Natural killer cell (primary cell): ENCODE measurements around the gene CLPTM1L. TPM values are rescaled to one million over a fixed set of nuclear protein-coding genes. Genes with fewer than 3 reads are reported as not detected.

ENCODE experiments used
- ATAC-seq, 3 donors: fragments of 150-1000 bp in 2 of 3; fragments of 200-7000 bp in 1 of 3; cut with Tn5 transposase; 1 replicate in 1 of 3; 2 replicates in 2 of 3; pipeline ENCODE4 v1.10.0; 2021; ENCODE audit warnings: mild to moderate bottlenecking in 2 of 3, moderate library complexity in 2 of 3
- DNase-seq, 2 donors: peaks; one replicate each; pipeline versions ENCODE4 v3.0.0 to v3.0.0-alpha.2; 2013 to 2021; ENCODE audit warnings: mixed read lengths in 1 of 2
- H3K27ac ChIP-seq: one replicate; pipeline ENCODE4 v1.5.1; 2013; ENCODE audit warnings: mild to moderate bottlenecking, low read length
- H3K27me3 ChIP-seq: one replicate; pipeline ENCODE4 v1.6.1; 2013; ENCODE audit warnings: low read length; ENCODE audit not compliant: control insufficient read depth, insufficient read depth
- H3K36me3 ChIP-seq: one replicate; pipeline ENCODE4 v1.6.1; 2013; ENCODE audit warnings: low read length; ENCODE audit not compliant: control insufficient read depth, insufficient read depth
- H3K4me1 ChIP-seq: one replicate; pipeline ENCODE4 v1.6.1; 2013; ENCODE audit warnings: low read length; ENCODE audit not compliant: control insufficient read depth, insufficient read depth
- H3K4me3 ChIP-seq: one replicate; pipeline ENCODE4 v1.5.1; 2013; ENCODE audit warnings: low read length
- H3K9me3 ChIP-seq: one replicate; pipeline ENCODE4 v1.6.1; 2013; ENCODE audit warnings: low read length; ENCODE audit not compliant: control insufficient read depth, insufficient read depth
- H3K27ac Mint-ChIP-seq, 2 donors: one replicate each; pipeline ENCODE4 v1.8.0; 2022; ENCODE audit warnings: mild to moderate bottlenecking in 2 of 2, mixed read lengths in 2 of 2, moderate library complexity in 1 of 2
- H3K27me3 Mint-ChIP-seq, 2 donors: one replicate each; pipeline ENCODE4 v1.8.0; 2022; ENCODE audit warnings: low read depth in 2 of 2, mixed read lengths in 2 of 2
- H3K36me3 Mint-ChIP-seq: one replicate; pipeline ENCODE4 v1.8.0; 2022; ENCODE audit warnings: mixed read lengths
- H3K4me1 Mint-ChIP-seq, 2 donors: one replicate each; pipeline ENCODE4 v1.8.0; 2022; ENCODE audit warnings: mixed read lengths in 2 of 2
- H3K4me3 Mint-ChIP-seq: one replicate; pipeline ENCODE4 v1.8.0; 2022; ENCODE audit warnings: mild to moderate bottlenecking, moderate library complexity, mixed read lengths
- H3K9me3 Mint-ChIP-seq, 2 donors: one replicate each; pipeline ENCODE4 v1.8.0; 2022; ENCODE audit warnings: mixed read lengths in 2 of 2
- WGBS: methylation state at CpG from one replicate; pipeline ENCODE4 v1.1.7; 2013; ENCODE audit warnings: missing lambda C conversion rate; ENCODE audit not compliant: insufficient coverage; 5-methylcytosine and 5-hydroxymethylcytosine counted together
- intact Hi-C: fragments of 100-400 bp; cut with micrococcal nuclease; formaldehyde crosslinking; loops from one replicate; pipeline ENCODE4 v1.14.2; 2022
- total RNA-seq, 4 donors: library from RNA; stranded (reverse); fragments of 120-200 nt in 1 of 4; gene quantifications; one replicate each; pipeline versions ENCODE4 v1.2.3 to v1.2.4, GENCODE V29; 2013 to 2022
- TF ChIP-seq, protein P1 (sequence below): fragments of 200-600 bp; IDR thresholded peaks from one replicate; pipeline ENCODE4 v1.8.0; 2022; ENCODE audit warnings: antibody characterized with exemption

CLPTM1L gene
- total RNA-seq, 3 donors from 2014 or later (not counting 1 experiment from before 2014, with no cell fraction given), result 67.1 to 105 (median 97.5) TPM

DNA sequence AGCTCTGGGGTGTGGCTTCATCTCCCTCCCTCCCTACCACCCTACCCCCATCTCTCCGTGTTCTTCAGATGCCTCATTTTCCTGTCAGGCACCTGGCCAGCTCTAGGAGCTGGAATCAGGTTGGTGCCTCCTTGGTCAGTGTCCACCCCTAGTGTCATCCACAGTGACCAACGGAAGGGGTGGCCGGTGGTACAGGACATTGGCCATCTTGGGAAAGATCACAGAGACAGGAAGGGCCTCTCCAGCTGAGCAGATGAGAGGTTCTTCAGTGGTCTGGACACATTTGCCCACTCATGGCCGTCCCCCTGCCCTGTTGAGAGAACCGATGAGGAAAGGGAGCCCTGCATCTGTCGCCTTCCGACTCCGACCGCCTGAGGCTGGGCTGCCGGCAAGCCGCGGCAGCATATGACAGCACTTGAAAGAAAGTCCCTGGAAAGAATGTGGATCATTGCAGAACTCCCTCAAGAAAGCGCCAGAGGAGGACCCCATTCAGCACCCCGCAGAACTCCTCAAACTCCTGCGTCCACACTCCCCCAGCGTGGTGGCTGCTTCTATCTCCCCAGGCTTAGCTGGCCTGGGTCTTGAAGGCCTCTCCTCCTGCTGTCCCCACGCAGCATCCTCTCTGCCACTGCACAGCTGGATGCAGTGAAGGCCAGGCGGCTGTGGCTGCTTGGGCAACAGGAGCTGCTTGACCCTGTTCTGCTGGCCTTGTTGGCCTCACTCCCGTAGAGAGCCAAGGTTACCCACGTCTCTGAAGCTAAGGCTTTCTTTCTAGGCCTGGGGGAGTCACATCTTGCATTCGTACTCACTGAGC lies 1.9 kb upstream of the CLPTM1L start:
- Mint-ChIP-seq H3K36me3 (no peaks in the 10 kb centered on the region), H3K27me3 (no peaks in the 10 kb centered on the region), H3K4me3 (no peak overlapping the region), H3K4me1 (peaks cover 7 to 22% of the 10 kb centered on the region in 2 donors), H3K9me3 (no peaks in the 10 kb centered on the region), H3K27ac (peak overlapping the region; percentile 29 to 84)
- Histone ChIP-seq H3K27ac (no peak overlapping the region), H3K27me3 (no peaks in the 10 kb centered on the region), H3K36me3 (peaks cover 9% of the 10 kb centered on the region), H3K4me1 (peaks cover 27% of the 10 kb centered on the region), H3K9me3 (no peaks in the 10 kb centered on the region), H3K4me3 (no peak overlapping the region)
- WGBS, result 93% methylated on average over 21 of the region's 21 CpGs
- intact Hi-C loops, result no loop called here
- ATAC-seq, result no peak
- no peak for DNase-seq
- TF ChIP-seq, protein P1, sequence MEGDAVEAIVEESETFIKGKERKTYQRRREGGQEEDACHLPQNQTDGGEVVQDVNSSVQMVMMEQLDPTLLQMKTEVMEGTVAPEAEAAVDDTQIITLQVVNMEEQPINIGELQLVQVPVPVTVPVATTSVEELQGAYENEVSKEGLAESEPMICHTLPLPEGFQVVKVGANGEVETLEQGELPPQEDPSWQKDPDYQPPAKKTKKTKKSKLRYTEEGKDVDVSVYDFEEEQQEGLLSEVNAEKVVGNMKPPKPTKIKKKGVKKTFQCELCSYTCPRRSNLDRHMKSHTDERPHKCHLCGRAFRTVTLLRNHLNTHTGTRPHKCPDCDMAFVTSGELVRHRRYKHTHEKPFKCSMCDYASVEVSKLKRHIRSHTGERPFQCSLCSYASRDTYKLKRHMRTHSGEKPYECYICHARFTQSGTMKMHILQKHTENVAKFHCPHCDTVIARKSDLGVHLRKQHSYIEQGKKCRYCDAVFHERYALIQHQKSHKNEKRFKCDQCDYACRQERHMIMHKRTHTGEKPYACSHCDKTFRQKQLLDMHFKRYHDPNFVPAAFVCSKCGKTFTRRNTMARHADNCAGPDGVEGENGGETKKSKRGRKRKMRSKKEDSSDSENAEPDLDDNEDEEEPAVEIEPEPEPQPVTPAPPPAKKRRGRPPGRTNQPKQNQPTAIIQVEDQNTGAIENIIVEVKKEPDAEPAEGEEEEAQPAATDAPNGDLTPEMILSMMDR, result no peak

DNA sequence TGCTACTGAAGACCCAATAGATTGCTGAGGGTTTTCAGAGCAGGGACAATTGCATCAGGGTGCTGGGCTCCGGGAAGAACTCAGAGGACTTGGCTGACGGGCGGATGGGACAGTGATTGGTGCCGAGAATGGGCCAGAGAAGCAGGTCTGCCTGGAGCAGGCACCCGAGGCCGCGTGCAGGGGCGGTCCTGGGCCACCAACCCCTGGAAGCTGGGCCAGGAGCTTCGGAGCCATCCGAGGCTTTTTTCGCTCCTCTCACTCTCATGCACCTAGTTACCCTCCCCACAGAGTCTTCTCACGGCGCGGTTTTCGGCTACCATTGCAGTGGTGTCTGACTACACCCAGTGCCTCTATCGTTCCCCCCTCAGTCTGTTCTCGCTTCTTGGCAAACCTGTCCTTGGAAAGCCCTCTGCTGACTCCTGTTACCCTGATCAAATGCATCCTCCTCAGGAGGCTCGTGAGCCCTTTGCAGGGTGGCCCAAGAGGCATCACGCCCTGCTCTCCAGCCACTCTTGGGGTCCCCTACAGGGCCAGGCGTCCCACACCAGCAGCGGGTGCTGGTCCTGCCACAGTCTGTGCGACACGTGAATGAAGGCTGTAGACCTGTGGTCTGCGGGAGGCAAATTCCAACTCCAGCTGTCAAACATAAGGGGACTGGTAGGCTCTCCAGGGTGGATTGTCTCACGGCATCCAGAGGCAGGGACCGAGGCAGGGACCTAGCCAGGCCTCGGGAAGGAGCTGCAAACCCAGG lies 1.2 kb upstream of the CLPTM1L start:
- Histone ChIP-seq H3K4me1 (peaks cover 27% of the 10 kb centered on the region), H3K4me3 (peak overlapping the region; percentile 79), H3K36me3 (peaks cover 17% of the 10 kb centered on the region), H3K27ac (no peak overlapping the region), H3K27me3 (no peaks in the 10 kb centered on the region), H3K9me3 (no peaks in the 10 kb centered on the region)
- intact Hi-C loops, result loop anchor here (2.0 kb wide), 1 partner anchor 41 kb away; no protein-coding TSS in a partner anchor
- Mint-ChIP-seq H3K27ac (peak overlapping the region; percentile 56 to 84), H3K4me3 (peak overlapping the region; percentile 85), H3K27me3 (no peaks in the 10 kb centered on the region), H3K4me1 (peaks cover 13 to 22% of the 10 kb centered on the region in 2 donors), H3K9me3 (no peaks in the 10 kb centered on the region), H3K36me3 (no peaks in the 10 kb centered on the region)
- ATAC-seq (no peak), DNase-seq (no peak)
- 87% methylated on average over 27 of the region's 27 CpGs for WGBS
- TF ChIP-seq, protein P1, result no peak

DNA sequence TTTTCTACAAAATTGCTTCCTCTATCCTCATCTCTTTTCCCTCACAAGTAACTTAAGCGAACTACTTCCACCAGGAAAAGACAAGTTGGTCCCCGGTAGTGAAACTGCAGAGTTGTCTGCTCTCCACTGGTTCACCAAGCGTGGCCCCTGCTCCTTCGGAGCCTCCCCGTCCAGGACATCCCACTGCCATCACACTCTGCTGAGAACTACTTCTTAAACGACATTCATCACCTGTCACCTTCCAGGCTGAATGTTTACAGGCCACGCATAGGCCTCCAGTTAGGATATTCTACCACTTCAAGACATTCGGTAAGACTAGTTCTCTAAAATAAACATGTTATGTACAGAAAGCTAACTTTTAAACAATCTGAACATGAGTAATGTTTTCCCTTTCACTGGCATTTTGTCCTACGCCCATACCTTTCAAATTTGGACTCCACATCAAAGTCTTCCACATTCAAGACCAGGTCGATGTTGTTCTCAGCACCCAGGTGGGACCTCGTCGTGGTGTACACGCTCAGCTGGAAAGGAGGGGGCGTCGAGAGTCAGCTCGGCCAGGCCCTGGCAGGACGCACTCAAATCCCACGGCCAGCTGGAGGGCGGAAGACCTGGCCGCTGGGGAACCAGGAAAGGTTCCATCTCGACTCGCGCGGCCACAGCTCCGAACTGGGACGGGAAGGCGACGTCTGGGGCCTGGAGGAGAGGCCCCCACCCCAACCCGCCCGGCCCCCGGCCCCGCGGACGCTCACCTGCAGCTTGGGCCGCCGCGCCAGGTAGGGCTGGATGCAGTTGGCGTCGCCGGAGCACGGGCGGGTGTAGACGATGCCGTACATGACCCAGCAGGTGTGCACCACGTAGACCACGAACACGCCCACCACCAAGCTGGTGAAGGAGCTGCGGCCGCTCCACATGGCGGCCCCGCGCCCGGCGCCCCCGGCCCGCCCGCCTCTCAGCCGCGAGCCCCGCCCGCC lies 683 bp downstream of the CLPTM1L start:
- ATAC-seq, result no peak
- intact Hi-C loops, result loop anchor here (2.0 kb wide), 1 partner anchor 43 kb away; no protein-coding TSS in a partner anchor

More for the DNA sequence above, 683 bp downstream of the CLPTM1L start:
- no peaks in the 10 kb centered on the region for H3K27me3 ChIP-seq
- Mint-ChIP-seq H3K9me3 (no peaks in the 10 kb centered on the region), H3K36me3 (no peaks in the 10 kb centered on the region), H3K27ac (peak overlapping the region; percentile 80 to 84), H3K4me3 (peak overlapping the region; percentile 87), H3K27me3 (no peaks in the 10 kb centered on the region), H3K4me1 (peaks cover 16 to 22% of the 10 kb centered on the region in 2 donors)
- WGBS, result 10% methylated on average over 61 of the region's 61 CpGs
- H3K9me3 ChIP-seq, result no peaks in the 10 kb centered on the region
- TF ChIP-seq, protein P1, result no peak
- peak overlapping the region; percentile 47 for H3K4me3 ChIP-seq
- H3K36me3 ChIP-seq, result peaks cover 28% of the 10 kb centered on the region
- no peak overlapping the region for H3K27ac ChIP-seq
- no peak for DNase-seq
- H3K4me1 ChIP-seq, result peaks cover 27% of the 10 kb centered on the region
